GM23248 (cell line): ENCODE data around the gene TMEM238L. TPM values are rescaled to one million over a fixed set of nuclear protein-coding genes. Genes with fewer than 3 reads are reported as not detected.

Source experiments
- DNase-seq: peaks from one replicate; pipeline ENCODE4 v3.0.0-alpha.2; 2015
- H2AFZ ChIP-seq: fragments of 200-600 bp; sonication (generic); 2 replicates; pipeline ENCODE4 v1.6.1; 2016; ENCODE audit warnings: antibody characterized with exemption
- H3F3A ChIP-seq: fragments of 200-600 bp; sonication (generic); 2 replicates; pipeline ENCODE4 v1.6.1; 2016; ENCODE audit warnings: mild to moderate bottlenecking, antibody characterized with exemption, mixed run types; ENCODE audit not compliant: insufficient read depth
- H3K27ac ChIP-seq: fragments of 200-600 bp; sonication (generic); 2 replicates; pipeline ENCODE4 v1.5.1; 2016; ENCODE audit warnings: mild to moderate bottlenecking
- H3K27me3 ChIP-seq: fragments of 200-600 bp; sonication (generic); replicated peaks from 2 replicates; pipeline ENCODE4 v1.6.1; 2016; ENCODE audit warnings: mild to moderate bottlenecking; ENCODE audit not compliant: insufficient read depth
- H3K36me3 ChIP-seq: fragments of 200-600 bp; sonication (generic); 2 replicates; pipeline ENCODE4 v1.6.1; 2016; ENCODE audit warnings: low read depth, mild to moderate bottlenecking
- H3K4me1 ChIP-seq: fragments of 200-600 bp; sonication (generic); 2 replicates; pipeline ENCODE4 v1.6.1; 2016; ENCODE audit warnings: mild to moderate bottlenecking; ENCODE audit not compliant: insufficient read depth
- H3K4me2 ChIP-seq: fragments of 200-600 bp; sonication (generic); one replicate; pipeline ENCODE4 v1.6.1; 2016; ENCODE audit warnings: mild to moderate bottlenecking; ENCODE audit not compliant: unreplicated experiment
- H3K4me3 ChIP-seq: fragments of 200-600 bp; sonication (generic); 2 replicates; pipeline ENCODE4 v1.5.1; 2016; ENCODE audit warnings: mild to moderate bottlenecking
- H3K79me2 ChIP-seq: fragments of 200-600 bp; sonication (generic); 2 replicates; pipeline ENCODE4 v1.6.1; 2016; ENCODE audit warnings: mild to moderate bottlenecking; ENCODE audit not compliant: insufficient read depth
- H3K9ac ChIP-seq: fragments of 200-600 bp; sonication (generic); 2 replicates; pipeline ENCODE4 v1.6.1; 2016; ENCODE audit warnings: mild to moderate bottlenecking
- H3K9me2 ChIP-seq: fragments of 200-600 bp; sonication (generic); 2 replicates; pipeline ENCODE4 v1.6.1; 2016; ENCODE audit warnings: mixed run types, mild to moderate bottlenecking, moderate library complexity; ENCODE audit not compliant: insufficient read depth
- H3K9me3 ChIP-seq: fragments of 200-600 bp; sonication (generic); one replicate; pipeline ENCODE4 v1.6.1; 2017; ENCODE audit warnings: low read depth
- H4K20me1 ChIP-seq: fragments of 200-600 bp; sonication (generic); 2 replicates; pipeline ENCODE4 v1.6.0; 2016; ENCODE audit not compliant: insufficient read depth
- EZH2 ChIP-seq: fragments of 200-600 bp; sonication (generic); IDR thresholded peaks from 2 replicates; pipeline ENCODE4 v1.6.1; 2018; ENCODE audit warnings: antibody characterized with exemption, mild to moderate bottlenecking; ENCODE audit not compliant: insufficient read depth, poor library complexity, severe bottlenecking
- EZH2phosphoT487 ChIP-seq: fragments of 200-600 bp; sonication (generic); IDR thresholded peaks from 2 replicates; pipeline ENCODE4 v1.6.1; 2018; ENCODE audit warnings: antibody characterized with exemption, moderate library complexity, mild to moderate bottlenecking, low read depth; ENCODE audit not compliant: insufficient read depth
- WGBS, 2 experiments: methylation state at CpG; one replicate each; pipeline ENCODE4 v1.1.6; 2015 to 2017; ENCODE audit warnings: low lambda C conversion rate in 2 of 2, low coverage in 1 of 2; ENCODE audit errors: missing lambda C conversion rate in 2 of 2; 5-methylcytosine and 5-hydroxymethylcytosine counted together
- in situ Hi-C: fragments of 300-500 bp; cut with MboI; formaldehyde crosslinking; loops from 2 replicates; pipeline ENCODE4 v1.15.0; 2020
- polyA plus RNA-seq: library from polyadenylated mRNA; unstranded; fragments of >200 nt; fragmentation: Nextera tagmentation; extraction: Ambion mirVana; gene quantifications from 2 replicates; pipeline ENCODE4 v1.2.1, GENCODE V29; 2016
- total RNA-seq: library from RNA; depleted of rRNA; stranded (reverse); fragments of >200 nt; shearing (Covaris generic); gene quantifications from 2 replicates; pipeline ENCODE4 v1.2.3, GENCODE V29; 2014

The TMEM238L gene
- total and polyA plus RNA-seq, 2 experiments from 2014 or later, result not detected

DNA sequence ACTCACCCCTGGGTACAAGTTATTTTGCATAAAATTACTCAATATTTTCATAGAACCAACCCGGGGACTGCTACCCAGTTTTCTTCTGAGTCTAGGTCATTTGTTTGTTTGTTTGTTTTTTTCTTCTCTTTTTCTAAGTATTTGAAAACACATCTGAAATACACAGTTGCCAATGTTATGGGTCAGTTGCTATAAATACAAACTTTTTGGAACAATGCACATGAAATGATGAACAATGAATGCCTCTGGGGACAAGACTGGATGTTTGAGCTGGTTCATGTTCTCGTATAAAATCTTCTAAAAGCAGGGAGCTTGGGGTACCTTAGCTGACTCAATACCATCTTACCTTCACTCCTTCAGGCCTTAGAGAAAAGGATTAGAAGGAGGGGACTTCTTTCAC is 30.5 kb downstream of the TMEM238L start:
- WGBS, 2 experiments, result 2 to 5% methylated on average over 2 of the region's 2 CpGs
- H3K27ac ChIP-seq, result no peak overlapping the region
- no peak overlapping the region for H2AFZ ChIP-seq
- no peaks in the 10 kb centered on the region for H3K27me3 ChIP-seq
- no peaks in the 10 kb centered on the region for H3F3A ChIP-seq
- no peaks in the 10 kb centered on the region for H3K79me2 ChIP-seq
- no peaks in the 10 kb centered on the region for H4K20me1 ChIP-seq
- H3K9ac ChIP-seq, result no peak overlapping the region
- H3K36me3 ChIP-seq, result no peaks in the 10 kb centered on the region
- no peak overlapping the region for H3K4me3 ChIP-seq
- H3K4me1 ChIP-seq, result no peaks in the 10 kb centered on the region
- DNase-seq, result no peak
- in situ Hi-C loops, result no loop called here
- H3K4me2 ChIP-seq, result no peak overlapping the region
- TF ChIP-seq EZH2phosphoT487, result no peak
- TF ChIP-seq EZH2, result no peak
- no peaks in the 10 kb centered on the region for H3K9me3 ChIP-seq
- H3K9me2 ChIP-seq, result no peaks in the 10 kb centered on the region

DNA sequence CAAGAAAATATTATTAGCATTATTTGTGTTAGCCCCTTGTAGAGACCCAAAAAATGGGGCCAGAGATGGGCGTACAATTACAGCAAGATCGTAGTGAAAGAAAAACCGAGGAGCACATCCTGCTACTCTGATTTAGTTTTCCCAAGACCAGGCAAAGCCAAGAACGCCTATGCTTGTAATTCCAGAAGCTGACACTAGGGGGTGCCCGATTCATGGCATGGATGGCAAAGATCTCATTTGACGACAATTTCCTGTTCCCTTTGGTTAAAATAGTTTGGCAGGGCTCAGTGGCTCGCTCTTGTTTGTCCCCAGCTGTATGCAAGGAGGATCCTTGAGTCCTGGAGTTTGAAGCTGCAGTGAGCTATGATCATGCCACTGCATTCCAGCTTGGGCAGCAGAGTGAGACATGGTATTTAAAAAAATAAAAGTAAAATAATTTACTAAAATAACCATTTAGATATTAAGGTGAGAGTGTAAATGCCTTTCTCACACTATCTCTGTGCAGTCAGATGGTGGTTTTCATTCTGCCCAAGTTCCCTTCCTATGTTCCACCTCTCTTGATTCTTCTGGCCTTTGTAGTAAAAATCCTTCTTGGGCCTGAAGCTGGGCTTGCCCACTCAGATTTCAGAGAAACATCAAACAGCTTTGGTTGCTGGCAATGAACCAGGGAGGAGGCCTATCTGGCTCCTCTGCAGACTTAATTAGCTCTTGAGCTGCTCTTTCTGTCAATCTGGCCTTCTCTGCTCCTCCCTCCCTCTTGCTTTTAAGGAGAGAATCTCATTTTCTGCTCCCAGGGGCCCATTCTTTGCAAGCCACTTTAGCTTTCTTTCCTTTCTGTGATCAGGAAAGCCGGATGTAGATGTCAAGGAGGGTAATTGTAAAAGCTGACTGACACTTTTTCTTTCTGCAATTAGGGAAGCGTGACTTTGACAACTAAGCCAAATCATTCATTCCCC is 31.2 kb downstream of the TMEM238L start:
- Histone ChIP-seq H3K79me2 (no peaks in the 10 kb centered on the region), H3K27ac (no peak overlapping the region), H3K9me3 (no peaks in the 10 kb centered on the region), H3K4me3 (no peak overlapping the region), H3K4me2 (no peak overlapping the region), H3K27me3 (no peaks in the 10 kb centered on the region), H3K36me3 (no peaks in the 10 kb centered on the region), H4K20me1 (no peaks in the 10 kb centered on the region), H3K9ac (no peak overlapping the region), H3K4me1 (no peaks in the 10 kb centered on the region), H3F3A (no peaks in the 10 kb centered on the region), H3K9me2 (no peaks in the 10 kb centered on the region), H2AFZ (no peak overlapping the region)
- DNase-seq, result no peak
- in situ Hi-C loops, result no loop called here
- TF ChIP-seq EZH2phosphoT487 (no peak), EZH2 (no peak)
- WGBS, 2 experiments, result 22 to 29% methylated on average over 9 of the region's 9 CpGs

DNA sequence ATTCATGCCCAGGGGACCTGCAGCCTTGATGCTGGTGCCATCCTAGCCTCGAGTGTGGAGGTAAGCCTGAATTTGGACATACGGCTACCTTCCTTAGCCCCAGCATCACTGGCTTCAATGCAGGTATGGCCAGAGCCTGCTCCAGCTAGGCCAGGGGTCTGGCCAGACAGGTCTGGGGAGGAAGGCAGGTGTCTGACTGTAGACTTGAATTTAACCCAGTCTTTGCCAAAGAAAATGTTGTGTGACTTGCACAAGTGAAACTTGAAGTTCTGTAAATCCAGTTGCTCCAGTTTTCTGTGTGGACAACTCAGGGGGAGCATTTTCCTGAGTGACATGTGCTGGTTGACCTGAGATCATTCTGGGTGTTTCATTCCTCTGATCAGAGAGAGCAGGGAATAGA is 32.8 kb downstream of the TMEM238L start:
- H3K36me3 ChIP-seq, result no peaks in the 10 kb centered on the region
- H3K9ac ChIP-seq, result no peak overlapping the region
- 56 to 64% methylated on average over 2 of the region's 2 CpGs for WGBS, 2 experiments
- no peak overlapping the region for H3K4me3 ChIP-seq
- H3K9me3 ChIP-seq, result no peaks in the 10 kb centered on the region
- no peak for DNase-seq
- no peaks in the 10 kb centered on the region for H3K27me3 ChIP-seq
- in situ Hi-C loops, result no loop called here
- H2AFZ ChIP-seq, result no peak overlapping the region
- no peak overlapping the region for H3K4me2 ChIP-seq
- H4K20me1 ChIP-seq, result no peaks in the 10 kb centered on the region
- H3K4me1 ChIP-seq, result no peaks in the 10 kb centered on the region
- no peaks in the 10 kb centered on the region for H3K79me2 ChIP-seq
- TF ChIP-seq EZH2 (no peak), EZH2phosphoT487 (no peak)
- H3K9me2 ChIP-seq, result no peaks in the 10 kb centered on the region
- H3K27ac ChIP-seq, result no peak overlapping the region
- H3F3A ChIP-seq, result no peaks in the 10 kb centered on the region

DNA sequence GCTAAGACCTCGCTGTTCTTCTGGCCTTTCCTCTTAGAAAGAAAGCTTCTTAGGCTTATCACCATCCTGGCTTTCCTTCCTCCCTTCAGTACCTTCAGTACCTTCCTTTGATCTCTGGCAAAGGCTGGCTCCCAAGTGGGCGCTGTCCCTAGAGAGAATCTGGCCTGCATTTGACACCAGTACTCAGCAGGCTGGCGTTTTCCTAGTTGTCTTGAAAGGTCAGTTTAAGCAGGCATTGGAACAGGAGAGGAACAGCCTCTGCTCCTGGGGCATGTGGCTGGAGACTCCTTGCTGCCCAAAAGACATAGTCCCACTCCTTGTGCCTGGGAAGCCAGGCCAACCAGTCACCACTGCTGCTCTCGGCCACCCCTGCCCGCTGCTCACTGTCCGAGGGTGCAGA is 34.1 kb downstream of the TMEM238L start:
- Histone ChIP-seq H3K9me2 (no peaks in the 10 kb centered on the region), H2AFZ (no peak overlapping the region), H4K20me1 (no peaks in the 10 kb centered on the region), H3K9ac (no peak overlapping the region), H3K4me2 (no peak overlapping the region), H3K27ac (no peak overlapping the region), H3K4me1 (no peaks in the 10 kb centered on the region), H3K79me2 (no peaks in the 10 kb centered on the region), H3K9me3 (no peaks in the 10 kb centered on the region), H3K27me3 (no peaks in the 10 kb centered on the region), H3K36me3 (no peaks in the 10 kb centered on the region), H3F3A (no peaks in the 10 kb centered on the region), H3K4me3 (no peak overlapping the region)
- in situ Hi-C loops, result no loop called here
- DNase-seq, result no peak
- WGBS, 2 experiments, result 58 to 65% methylated on average over 6 of the region's 6 CpGs
- TF ChIP-seq EZH2, result no peak
- no peak for TF ChIP-seq EZH2phosphoT487
